HepG2 (cell line): Measurements from ENCODE around the gene FRK. TPM values are rescaled to one million over a fixed set of nuclear protein-coding genes. Genes with fewer than 3 reads are reported as not detected.

Experiments used
- ATAC-seq: fragments of 200-7000 bp; cut with Tn5 transposase; 3 replicates; pipeline ENCODE4 v1.9.1; 2020; ENCODE audit warnings: mild to moderate bottlenecking, moderate library complexity
- BruUV-seq: library from RNA; stranded (reverse); fragments of 400-500 nt; replicated peaks from 2 replicates; lab custom pipeline; 2021; lab: Mats Ljungman, UMichigan
- CTCF ChIA-PET: fragments of 300-600 bp; formaldehyde crosslinking; extraction: SDS; loops from one replicate; lab custom pipeline; 2021; ENCODE audit warnings: low total read pairs, inconsistent platforms, low intra/inter-chr PET ratio; lab: Yijun Ruan, JAX
- POLR2A ChIA-PET: fragments of 350-600 bp; sonication (Branson Sonifier 250); formaldehyde crosslinking; loops from one replicate; lab custom pipeline; 2020; ENCODE audit warnings: antibody characterized with exemption, inconsistent platforms; lab: Yijun Ruan, JAX
- DNase-seq: peaks from one replicate; pipeline ENCODE4 v3.0.0-alpha.2; 2015; ENCODE audit warnings: low spot score
- FAIRE-seq: peaks from 3 replicates; lab custom pipeline; 2011; peaks lifted over from hg19 to GRCh38; lab: Jason Lieb, UNC
- H2AFZ ChIP-seq: one replicate; pipeline ENCODE4 v1.6.1; 2011; ENCODE audit warnings: low read length, inconsistent platforms
- H3K27ac ChIP-seq: fragments of 300-600 bp; 3 replicates; pipeline ENCODE4 v1.8.0; 2011; ENCODE audit warnings: mixed run types, mild to moderate bottlenecking, mixed read lengths, low read length, inconsistent platforms; ENCODE audit not compliant: insufficient read depth; ENCODE audit errors: extremely low read length
- H3K27me3 ChIP-seq, 2 experiments: fragments of 200-600 bp in 1 of 2; 2 replicates in 1 of 2; 3 replicates in 1 of 2; pipeline versions ENCODE4 v1.6.0 to v1.8.0; 2011; ENCODE audit warnings: low read length in 2 of 2, mild to moderate bottlenecking in 2 of 2, moderate library complexity in 2 of 2, inconsistent platforms in 1 of 2; ENCODE audit not compliant: insufficient read depth in 2 of 2, control insufficient read depth in 1 of 2
- H3K36me3 ChIP-seq, 2 experiments: fragments of 200-600 bp in 1 of 2; replicated peaks in 1 of 2; 2 replicates in 1 of 2; 3 replicates in 1 of 2; pipeline versions ENCODE4 v1.5.1 to v1.8.0; 2011; ENCODE audit warnings: low read length in 2 of 2, inconsistent platforms in 1 of 2; ENCODE audit not compliant: insufficient read depth in 2 of 2, control insufficient read depth in 1 of 2
- H3K4me1 ChIP-seq: 2 replicates; pipeline ENCODE4 v1.5.1; 2012; ENCODE audit warnings: low read length, inconsistent platforms; ENCODE audit not compliant: insufficient read depth
- H3K4me2 ChIP-seq: 2 replicates; pipeline ENCODE4 v1.6.0; 2011; ENCODE audit warnings: low read depth, low read length, inconsistent platforms
- H3K4me3 ChIP-seq, 3 experiments: fragments of 200-600 bp in 1 of 3; sonication (generic), shearing (Covaris generic) in 1 of 3; replicated peaks in 1 of 3; 2 replicates each; pipeline ENCODE4 v1.5.1; 2011 to 2016; ENCODE audit warnings: low read length in 3 of 3, inconsistent platforms in 2 of 3, low read depth in 2 of 3, mild to moderate bottlenecking in 2 of 3, control low read depth in 1 of 3, mixed read lengths in 1 of 3; ENCODE audit not compliant: insufficient read depth in 1 of 3
- H3K79me2 ChIP-seq: one replicate; pipeline ENCODE4 v1.6.1; 2011; ENCODE audit warnings: low read length, inconsistent platforms; ENCODE audit not compliant: insufficient read depth
- H3K9ac ChIP-seq: 2 replicates; pipeline ENCODE4 v1.6.0; 2011; ENCODE audit warnings: mild to moderate bottlenecking, low read depth, low read length, inconsistent platforms; ENCODE audit not compliant: insufficient read depth
- H3K9me3 ChIP-seq: 2 replicates; pipeline ENCODE4 v1.5.1; 2012; ENCODE audit warnings: mild to moderate bottlenecking, low read length
- H4K20me1 ChIP-seq: 2 replicates; pipeline ENCODE4 v1.6.0; 2011; ENCODE audit warnings: inconsistent platforms, mild to moderate bottlenecking, low read length, moderate library complexity; ENCODE audit not compliant: insufficient read depth
- ATF7 ChIP-seq, 2 experiments: fragments of 450-650 bp in 1 of 2; sonication (generic) in 1 of 2; formaldehyde crosslinking in 1 of 2; IDR thresholded peaks; 2 replicates each; pipeline versions ENCODE4 v1.4.0 to v1.6.1; 2016 to 2020; ENCODE audit warnings: antibody characterized with exemption in 1 of 2, mild to moderate bottlenecking in 1 of 2, missing genetic modification reagents in 1 of 2
- CEBPB ChIP-seq: IDR thresholded peaks from 2 replicates; pipeline ENCODE4 v1.6.1; 2011; ENCODE audit warnings: low read depth, low read length, improper control_type of control experiment, borderline replicate concordance
- DDIT3 ChIP-seq: sonication (generic); formaldehyde crosslinking; IDR thresholded peaks from 2 replicates; pipeline ENCODE4 v1.4.0; 2020; ENCODE audit warnings: mild to moderate bottlenecking, missing genetic modification reagents
- HDAC6 ChIP-seq: fragments of 200-600 bp; sonication (generic); IDR thresholded peaks from 2 replicates; pipeline ENCODE4 v1.7.0; 2017; ENCODE audit warnings: mild to moderate bottlenecking, antibody characterized with exemption, low read length, low read depth
- MIER3 ChIP-seq: IDR thresholded peaks from 2 replicates; pipeline ENCODE4 v1.6.1; 2016; ENCODE audit warnings: missing compliant biosample characterization, borderline replicate concordance
- NFKB2 ChIP-seq: sonication (generic); formaldehyde crosslinking; IDR thresholded peaks from 2 replicates; pipeline ENCODE4 v1.4.0; 2020; ENCODE audit warnings: missing genetic modification reagents, borderline replicate concordance
- PREB ChIP-seq: sonication (generic); formaldehyde crosslinking; IDR thresholded peaks from 2 replicates; pipeline ENCODE4 v1.4.0; 2020; ENCODE audit warnings: missing genetic modification reagents
- PTBP1 ChIP-seq: fragments of 200-400 bp; formaldehyde crosslinking; IDR thresholded peaks from 2 replicates; pipeline ENCODE4 v1.6.1; 2018; ENCODE audit warnings: low read length, low read depth; ENCODE audit not compliant: poor library complexity, severe bottlenecking
- RNF219 ChIP-seq: sonication (generic); formaldehyde crosslinking; IDR thresholded peaks from 2 replicates; pipeline ENCODE4 v1.5.0; 2020; ENCODE audit warnings: mild to moderate bottlenecking, missing genetic modification reagents
- SCMH1 ChIP-seq: sonication (generic); formaldehyde crosslinking; IDR thresholded peaks from 2 replicates; pipeline ENCODE4 v1.9.0; 2021; ENCODE audit warnings: missing genetic modification reagents, mild to moderate bottlenecking, borderline replicate concordance
- TBX3 ChIP-seq: fragments of 450-650 bp; IDR thresholded peaks from 2 replicates; pipeline ENCODE4 v1.6.1; 2017; ENCODE audit warnings: antibody characterized with exemption, mild to moderate bottlenecking, inconsistent platforms, borderline replicate concordance
- YEATS4 ChIP-seq: sonication (generic); formaldehyde crosslinking; IDR thresholded peaks from 2 replicates; pipeline ENCODE4 v1.4.0; 2020; ENCODE audit warnings: missing genetic modification reagents, borderline replicate concordance
- ZC3H4 ChIP-seq: sonication (generic); formaldehyde crosslinking; IDR thresholded peaks from 2 replicates; pipeline ENCODE4 v1.4.0; 2020; ENCODE audit warnings: missing genetic modification reagents, borderline replicate concordance
- ZNF143 ChIP-seq: sonication (generic); formaldehyde crosslinking; IDR thresholded peaks from 2 replicates; pipeline ENCODE4 v1.4.0; 2020; ENCODE audit warnings: missing genetic modification reagents
- ZNF7 ChIP-seq: IDR thresholded peaks from 2 replicates; pipeline ENCODE4 v1.6.1; 2016; ENCODE audit warnings: missing biosample characterization, missing genetic modification reagents
- ZNF891 ChIP-seq: sonication (generic); formaldehyde crosslinking; IDR thresholded peaks from 2 replicates; pipeline ENCODE4 v1.5.0; 2020; ENCODE audit warnings: mild to moderate bottlenecking, missing genetic modification reagents
- WGBS: methylation state at CpG from one replicate; pipeline ENCODE4 v1.1.6; 2017; ENCODE audit warnings: low lambda C conversion rate; 5-methylcytosine and 5-hydroxymethylcytosine counted together
- in situ Hi-C: cut with HindIII; loops from 2 replicates; pipeline ENCODE4 v1.10.0; 2017; ENCODE audit warnings: low pct_unique_long_range_greater_than_20kb; ENCODE audit not compliant: extremely low pct_ligation_motif_present
- intact Hi-C: fragments of 100-400 bp; cut with micrococcal nuclease; formaldehyde crosslinking; loops from one replicate; pipeline ENCODE4 v1.10.0; 2022; ENCODE audit not compliant: unreplicated experiment
- polyA plus RNA-seq, 8 experiments: library from polyadenylated mRNA; depleted of rRNA in 3 of 8; stranded (reverse) in 7 of 8; unstranded in 1 of 8; fragments of >200 nt; fragmentation: Illumina TruSeq in 4 of 8; extraction: Trizol in 4 of 8; gene quantifications; 2 replicates each; pipeline versions ENCODE4 v1.2.1 to v1.2.3, GENCODE V29; 2011 to 2016; ENCODE audit warnings: low read depth in 4 of 8, missing spikeins in 1 of 8, mixed read lengths in 1 of 8; ENCODE audit not compliant: insufficient read depth in 1 of 8
- total RNA-seq, 5 experiments: library from RNA; depleted of rRNA; stranded (reverse); fragments of >200 nt; fragmentation: Illumina TruSeq; extraction: Trizol; gene quantifications; 2 replicates each; pipeline ENCODE4 v1.2.3, GENCODE V29; 2016; ENCODE audit warnings: low read depth in 1 of 5

FRK gene
- total and polyA plus RNA-seq, 2 of the 13 experiments (the other 11 are each of a cell fraction or from before 2014, with no cell fraction given), result 1.3 to 2.9 TPM

GRCh38 chr6:116036075-116036773 lies 24.5 kb downstream of the FRK start:
- TF ChIP-seq MIER3, result no peak
- TF ChIP-seq PREB (CRISPR knock-in tag), result no peak
- no peak for TF ChIP-seq ZNF7 (CRISPR knock-in tag)
- no peak for TF ChIP-seq HDAC6
- 0 out of 2 replicates have a peak, but pooled peaks have one; percentile 3 for TF ChIP-seq CEBPB
- TF ChIP-seq TBX3, result no peak
- TF ChIP-seq YEATS4 (CRISPR knock-in tag), result no peak
- TF ChIP-seq DDIT3, result no peak
- TF ChIP-seq ZC3H4 (CRISPR knock-in tag), result no peak
- TF ChIP-seq NFKB2 (CRISPR knock-in tag), result no peak
- no peak for TF ChIP-seq RNF219 (CRISPR knock-in tag)
- TF ChIP-seq ZNF143 (CRISPR knock-in tag), result no peak
- TF ChIP-seq SCMH1 (CRISPR knock-in tag), result no peak
- TF ChIP-seq ATF7 (IDR thresholded peaks at IDR 0.05), result peak; percentile 46; the same call in 1 of the 2 replicates
- TF ChIP-seq ATF7 (CRISPR knock-in tag; IDR thresholded peaks at IDR 0.05), result no peak
- TF ChIP-seq ZNF891, result no peak
- no peak for TF ChIP-seq PTBP1
- WGBS, result 69% methylated on average over 2 of the region's 2 CpGs
- H3K27me3 ChIP-seq, result no peaks in the 10 kb centered on the region
- no TSS peak for BruUV-seq
- H3K4me1 ChIP-seq, result peaks cover 24% of the 10 kb centered on the region
- no peak overlapping the region for H3K27ac ChIP-seq
- FAIRE-seq (no peak), DNase-seq (no peak), ATAC-seq (no peak)
- no peaks in the 10 kb centered on the region for H3K9me3 ChIP-seq
- no peak overlapping the region for H3K9ac ChIP-seq
- ChIA-PET CTCF (no interaction called here), POLR2A (no interaction called here)
- H4K20me1 ChIP-seq, result no peaks in the 10 kb centered on the region
- intact Hi-C loops (no loop called here), in situ Hi-C loops (no loop called here)
- no peak overlapping the region for H3K4me2 ChIP-seq
- peaks cover 31% of the 10 kb centered on the region for H3K79me2 ChIP-seq
- peaks cover 0 to 7% of the 10 kb centered on the region in 2 experiments; a peak in 2 of 5 replicates for H3K36me3 ChIP-seq
- H2AFZ ChIP-seq, result no peak overlapping the region
- no peak overlapping the region for H3K4me3 ChIP-seq
